Naive thymus-derived CD4-positive, alpha-beta T cell (primary cell): ENCODE results near the gene MOGAT1. TPM values are rescaled to one million over a fixed set of nuclear protein-coding genes. Genes with fewer than 3 reads are reported as not detected.
"Not testable (repeated sequence)": the region's sequence is repeated elsewhere in the genome, so short reads cannot be mapped to it uniquely, and the experiment has no call there.

ENCODE experiments used
- ATAC-seq: fragments of 150-1000 bp; cut with Tn5 transposase; 2 replicates; pipeline ENCODE4 v1.10.0; 2021; ENCODE audit warnings: mild to moderate bottlenecking, moderate library complexity
- CTCF ChIA-PET: fragments of 350-600 bp; sonication (Branson Sonifier 250); formaldehyde crosslinking; loops from one replicate; lab custom pipeline; 2021; ENCODE audit warnings: antibody characterized with exemption; lab: Charles Lee
- POLR2A ChIA-PET: fragments of 350-600 bp; sonication (Branson Sonifier 250); formaldehyde crosslinking; loops from one replicate; lab custom pipeline; 2021; ENCODE audit warnings: antibody characterized with exemption, inconsistent platforms; lab: Charles Lee
- DNase-seq, 9 donors: peaks; one replicate each; pipeline versions ENCODE4 v3.0.0 to v3.0.0-alpha.2; 2020 to 2022; ENCODE audit warnings: mixed read lengths in 1 of 9
- H3K27ac ChIP-seq: one replicate; pipeline ENCODE4 v1.7.0; 2013; ENCODE audit warnings: mild to moderate bottlenecking, low read depth, low read length, moderate library complexity
- H3K27me3 ChIP-seq, 2 donors: one replicate each; pipeline ENCODE4 v1.7.0; 2013; ENCODE audit warnings: low read length in 2 of 2, mild to moderate bottlenecking in 2 of 2, moderate library complexity in 2 of 2; ENCODE audit not compliant: control insufficient read depth in 2 of 2, insufficient read depth in 2 of 2
- H3K36me3 ChIP-seq, 3 experiments: 1 replicate in 2 of 3; 2 replicates in 1 of 3; pipeline ENCODE4 v1.7.0; 2013; ENCODE audit warnings: low read length in 3 of 3, mild to moderate bottlenecking in 3 of 3, moderate library complexity in 1 of 3; ENCODE audit not compliant: insufficient read depth in 3 of 3, control insufficient read depth in 2 of 3
- H3K4me1 ChIP-seq, 2 donors: one replicate each; pipeline ENCODE4 v1.7.0; 2013; ENCODE audit warnings: low read length in 2 of 2, mild to moderate bottlenecking in 2 of 2, moderate library complexity in 1 of 2; ENCODE audit not compliant: control insufficient read depth in 2 of 2, insufficient read depth in 2 of 2
- H3K4me3 ChIP-seq: 2 replicates; pipeline ENCODE4 v1.7.0; 2013; ENCODE audit warnings: mild to moderate bottlenecking, low read length
- H3K9me3 ChIP-seq, 3 experiments: 1 replicate in 2 of 3; 2 replicates in 1 of 3; pipeline ENCODE4 v1.7.0; 2013; ENCODE audit warnings: low read length in 3 of 3; ENCODE audit not compliant: control insufficient read depth in 2 of 3
- H3K27ac Mint-ChIP-seq, 9 donors: one replicate each; pipeline ENCODE4 v1.8.0; 2020 to 2022; ENCODE audit warnings: mixed read lengths in 9 of 9, mild to moderate bottlenecking in 8 of 9, moderate library complexity in 5 of 9, inconsistent platforms in 2 of 9
- H3K27me3 Mint-ChIP-seq, 5 donors: one replicate each; pipeline ENCODE4 v1.8.0; 2021 to 2022; ENCODE audit warnings: mixed read lengths in 5 of 5, mild to moderate bottlenecking in 1 of 5
- H3K36me3 Mint-ChIP-seq, 5 donors: one replicate each; pipeline ENCODE4 v1.8.0; 2020 to 2022; ENCODE audit warnings: mixed read lengths in 5 of 5, mild to moderate bottlenecking in 3 of 5, inconsistent platforms in 1 of 5
- H3K4me1 Mint-ChIP-seq, 7 donors: one replicate each; pipeline ENCODE4 v1.8.0; 2020 to 2022; ENCODE audit warnings: mixed read lengths in 7 of 7, mild to moderate bottlenecking in 3 of 7, inconsistent platforms in 1 of 7
- H3K4me3 Mint-ChIP-seq, 10 donors: one replicate each; pipeline ENCODE4 v1.8.0; 2020 to 2022; ENCODE audit warnings: mild to moderate bottlenecking in 10 of 10, mixed read lengths in 10 of 10, moderate library complexity in 6 of 10, inconsistent platforms in 2 of 10
- H3K9me3 Mint-ChIP-seq, 11 donors: one replicate each; pipeline ENCODE4 v1.8.0; 2020 to 2022; ENCODE audit warnings: mixed read lengths in 11 of 11, mild to moderate bottlenecking in 4 of 11, inconsistent platforms in 1 of 11, moderate library complexity in 1 of 11
- intact Hi-C, 2 donors: fragments of 100-400 bp; cut with micrococcal nuclease; formaldehyde crosslinking; loops; one replicate each; pipeline ENCODE4 v1.15.1; 2023
- polyA plus RNA-seq, 2 donors: library from polyadenylated mRNA; unstranded; fragments of 300-500 nt; fragmentation: Illumina TruSeq; gene quantifications; one replicate each; pipeline ENCODE4 v1.2.3, GENCODE V29; 2021
- total RNA-seq, 6 experiments: library from RNA in 5 of 6; stranded (reverse) in 5 of 6; gene quantifications; 1 replicate in 5 of 6; 2 replicates in 1 of 6; pipeline ENCODE4 v1.2.3 and lab custom pipeline; 2021 to 2026

MOGAT1 gene
- total and polyA plus RNA-seq, 7 experiments from 2014 or later, result not detected

DNA sequence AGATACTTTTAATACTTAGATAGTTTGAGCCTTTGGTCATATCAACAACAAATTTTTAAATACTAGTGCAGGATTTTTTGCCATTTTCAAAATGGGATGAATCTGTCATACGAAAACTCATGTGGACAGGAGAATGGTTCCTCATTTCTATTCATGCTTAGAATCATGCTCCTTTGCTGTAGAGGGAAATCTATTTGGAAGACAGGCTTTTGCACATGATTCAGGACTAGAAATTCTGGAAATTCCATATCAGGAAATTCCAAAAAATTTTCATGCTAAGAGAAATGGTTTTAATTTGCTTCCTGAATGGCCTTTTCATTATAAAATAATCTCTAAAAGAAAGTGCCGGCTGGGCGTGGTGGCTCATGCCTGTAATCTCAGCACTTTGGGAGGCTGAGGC, 39.3 kb downstream of the MOGAT1 start:
- CTCF ChIA-PET, result no interaction called here
- Mint-ChIP-seq H3K36me3 (no peaks in the 10 kb centered on the region), H3K27ac (no peak overlapping the region)

DNA sequence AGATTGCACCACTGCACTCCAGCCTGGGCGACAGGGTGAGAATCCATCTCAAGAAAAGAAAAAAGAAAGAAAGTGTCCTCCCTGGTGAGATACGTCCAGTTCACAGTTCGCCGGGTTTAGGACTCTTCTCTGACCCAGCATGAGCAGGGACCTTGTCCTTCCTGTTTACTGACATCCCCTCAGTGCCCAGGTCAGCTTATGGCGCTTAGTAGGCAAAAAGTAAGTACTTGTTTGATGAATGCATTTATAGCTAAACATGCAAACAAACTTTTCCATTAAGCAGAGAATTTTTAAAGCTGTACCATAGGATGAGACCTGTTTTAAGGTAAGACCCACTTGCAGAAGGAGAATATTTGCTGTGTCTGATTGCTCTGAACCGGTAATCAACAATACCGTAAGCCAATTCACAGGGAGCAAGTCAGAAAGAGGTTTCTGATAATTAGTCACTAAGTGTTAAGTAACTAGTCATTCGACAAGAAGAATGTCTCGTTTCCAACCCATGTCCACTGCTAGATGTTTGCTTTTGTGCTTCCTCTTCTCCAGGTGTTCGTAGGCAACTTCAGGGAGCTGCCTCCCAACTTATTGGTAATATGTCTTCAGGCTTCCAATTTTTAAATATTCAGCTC, 40.0 kb downstream of the MOGAT1 start:
- POLR2A ChIA-PET, result no interaction called here
- no peaks in the 10 kb centered on the region for H3K36me3 Mint-ChIP-seq
- ATAC-seq (no peak), DNase-seq (no peak)
- H3K4me1 ChIP-seq, result no peaks in the 10 kb centered on the region
- H3K9me3 ChIP-seq, result no peaks in the 10 kb centered on the region
- H3K27ac Mint-ChIP-seq, result no peak overlapping the region
- H3K4me1 Mint-ChIP-seq, result peaks cover 0 to 15% (median 0%) of the 10 kb centered on the region in 7 donors
- no peaks in the 10 kb centered on the region for H3K27me3 ChIP-seq
- H3K4me3 Mint-ChIP-seq, result no peak overlapping the region
- H3K4me3 ChIP-seq, result no peak overlapping the region
- intact Hi-C loops, result no loop called here
- peaks cover 33 to 53% (median 47%) of the 10 kb centered on the region in 5 donors for H3K27me3 Mint-ChIP-seq
- H3K36me3 ChIP-seq, result no peaks in the 10 kb centered on the region
- CTCF ChIA-PET, result no interaction called here
- H3K27ac ChIP-seq, result no peak overlapping the region
- no peaks in the 10 kb centered on the region for H3K9me3 Mint-ChIP-seq

More for the DNA sequence above, 39.3 kb downstream of the MOGAT1 start:
- no peak overlapping the region for H3K4me3 ChIP-seq
- Mint-ChIP-seq H3K9me3 (no peaks in the 10 kb centered on the region), H3K4me1 (peaks cover 0 to 15% (median 0%) of the 10 kb centered on the region in 7 donors), H3K27me3 (peaks cover 32 to 48% (median 43%) of the 10 kb centered on the region in 5 donors), H3K4me3 (no peak overlapping the region)
- H3K9me3 ChIP-seq, result no peaks in the 10 kb centered on the region
- H3K27ac ChIP-seq, result no peak overlapping the region
- ATAC-seq (no peak), DNase-seq (no peak)
- POLR2A ChIA-PET, result no interaction called here
- no peaks in the 10 kb centered on the region for H3K36me3 ChIP-seq
- H3K4me1 ChIP-seq, result no peaks in the 10 kb centered on the region
- H3K27me3 ChIP-seq, result no peaks in the 10 kb centered on the region
- intact Hi-C loops, result no loop called here

DNA sequence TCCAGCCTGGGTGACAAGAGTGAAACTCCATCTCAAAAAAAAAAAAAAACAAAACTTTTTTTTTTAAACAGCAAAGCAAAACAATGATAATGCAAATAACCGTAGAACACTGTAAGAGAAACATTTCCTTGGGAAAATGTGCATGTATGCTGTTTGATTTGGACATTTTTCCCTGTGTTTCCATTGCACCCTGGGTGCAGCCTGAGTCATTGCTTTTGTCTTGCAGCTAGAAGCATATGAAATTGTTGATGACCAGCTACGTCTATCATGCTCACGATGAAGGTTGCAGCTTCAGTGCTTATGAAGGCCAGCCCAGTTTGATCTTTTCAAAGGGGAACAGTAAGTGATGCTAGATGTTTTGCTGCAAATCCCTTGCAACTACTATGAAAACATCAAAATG, 41.5 kb downstream of the MOGAT1 start:
- ChIA-PET POLR2A (no interaction called here), CTCF (no interaction called here)
- H3K36me3 Mint-ChIP-seq, result no peaks in the 10 kb centered on the region
- H3K4me1 ChIP-seq, result no peaks in the 10 kb centered on the region
- no peaks in the 10 kb centered on the region for H3K9me3 Mint-ChIP-seq
- peaks cover 0 to 9% (median 0%) of the 10 kb centered on the region in 7 donors for H3K4me1 Mint-ChIP-seq
- H3K27me3 Mint-ChIP-seq, result peaks cover 26 to 47% (median 42%) of the 10 kb centered on the region in 5 donors
- DNase-seq, result no peak
- H3K4me3 Mint-ChIP-seq, result no peak overlapping the region
- H3K27ac ChIP-seq, result no peak overlapping the region
- no peaks in the 10 kb centered on the region for H3K9me3 ChIP-seq
- intact Hi-C loops, result no loop called here
- H3K27me3 ChIP-seq, result no peaks in the 10 kb centered on the region
- no peak overlapping the region for H3K4me3 ChIP-seq
- no peak for ATAC-seq
- H3K36me3 ChIP-seq, result no peaks in the 10 kb centered on the region
- no peak overlapping the region for H3K27ac Mint-ChIP-seq

DNA sequence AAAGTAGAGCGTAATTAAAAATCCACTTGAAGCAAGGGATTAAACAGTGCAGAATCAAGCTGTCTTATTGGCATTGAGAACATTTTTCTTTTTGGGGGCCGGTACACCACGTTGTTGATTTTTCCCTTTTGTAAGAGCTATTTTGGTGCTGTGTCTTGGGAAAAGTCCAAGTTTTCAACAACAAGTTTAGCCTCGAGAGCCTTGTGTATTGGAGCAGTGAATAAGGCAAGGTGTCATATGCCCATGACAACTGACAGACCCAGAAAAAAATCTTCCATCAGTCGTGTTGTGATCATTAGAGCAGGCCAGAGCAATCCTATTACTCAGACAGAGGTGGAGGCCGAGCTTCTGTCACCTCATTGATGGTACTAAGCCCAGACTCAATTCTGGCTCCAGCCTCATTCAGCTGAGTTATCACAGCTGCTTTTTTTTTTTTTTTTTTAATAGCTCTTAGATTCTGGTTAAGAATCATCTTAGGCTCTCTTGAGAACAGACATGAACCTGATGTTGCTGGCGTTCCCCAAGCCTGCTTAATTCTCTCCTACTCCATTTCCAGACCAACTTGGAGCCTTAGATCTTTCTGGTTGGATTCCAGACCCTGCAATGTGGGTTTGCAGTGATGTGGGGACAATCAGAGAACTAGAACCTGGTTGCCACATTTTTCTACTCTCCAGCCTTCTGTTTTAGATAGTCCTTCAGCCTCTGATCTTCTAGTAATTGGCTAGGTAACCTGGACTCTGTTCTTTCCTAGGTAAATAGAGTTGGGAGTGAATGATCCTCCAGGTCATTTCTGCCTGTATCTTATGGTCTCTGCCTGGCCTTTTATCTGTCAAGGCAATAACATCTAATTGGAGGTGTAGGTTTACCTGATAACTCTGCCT, 43.1 kb downstream of the MOGAT1 start:
- CTCF ChIA-PET, result interaction anchor here (0.5 to 0.7 kb wide), 2 partner anchors 888 to 1232 kb away, joined by 3 read pairs; no protein-coding TSS in a partner anchor
- Mint-ChIP-seq H3K4me1 (peaks cover 0 to 4% (median 0%) of the 10 kb centered on the region in 7 donors), H3K9me3 (no peaks in the 10 kb centered on the region), H3K4me3 (no peak overlapping the region), H3K27ac (no peak overlapping the region), H3K27me3 (peaks cover 17 to 47% (median 36%) of the 10 kb centered on the region in 5 donors), H3K36me3 (no peaks in the 10 kb centered on the region)
- no peaks in the 10 kb centered on the region for H3K4me1 ChIP-seq
- ATAC-seq (no peak), DNase-seq (no peak)
- H3K36me3 ChIP-seq, result no peaks in the 10 kb centered on the region
- POLR2A ChIA-PET, result no interaction called here
- H3K4me3 ChIP-seq, result no peak overlapping the region
- H3K9me3 ChIP-seq, result no peaks in the 10 kb centered on the region
- intact Hi-C loops, result no loop called here
- H3K27ac ChIP-seq, result no peak overlapping the region
- H3K27me3 ChIP-seq, result no peaks in the 10 kb centered on the region

- no peak overlapping the region for H3K27ac Mint-ChIP-seq
- peaks cover 11 to 41% (median 30%) of the 10 kb centered on the region in 5 donors for H3K27me3 Mint-ChIP-seq
- Histone ChIP-seq H3K4me3 (no peak overlapping the region), H3K4me1 (no peaks in the 10 kb centered on the region), H3K9me3 (no peaks in the 10 kb centered on the region), H3K36me3 (no peaks in the 10 kb centered on the region), H3K27me3 (no peaks in the 10 kb centered on the region), H3K27ac (no peak overlapping the region)
- H3K36me3 Mint-ChIP-seq, result no peaks in the 10 kb centered on the region
- H3K9me3 Mint-ChIP-seq, result no peaks in the 10 kb centered on the region
- ATAC-seq, result no peak
- ChIA-PET CTCF (no interaction called here), POLR2A (no interaction called here)
- intact Hi-C loops, result no loop called here
- DNase-seq, result no peak
- peaks cover 0 to 4% (median 0%) of the 10 kb centered on the region in 7 donors for H3K4me1 Mint-ChIP-seq
- H3K4me3 Mint-ChIP-seq, result no peak overlapping the region
Measured at GRCh38 chr2:222715742-222716141, 44.3 kb downstream of the MOGAT1 start.

DNA sequence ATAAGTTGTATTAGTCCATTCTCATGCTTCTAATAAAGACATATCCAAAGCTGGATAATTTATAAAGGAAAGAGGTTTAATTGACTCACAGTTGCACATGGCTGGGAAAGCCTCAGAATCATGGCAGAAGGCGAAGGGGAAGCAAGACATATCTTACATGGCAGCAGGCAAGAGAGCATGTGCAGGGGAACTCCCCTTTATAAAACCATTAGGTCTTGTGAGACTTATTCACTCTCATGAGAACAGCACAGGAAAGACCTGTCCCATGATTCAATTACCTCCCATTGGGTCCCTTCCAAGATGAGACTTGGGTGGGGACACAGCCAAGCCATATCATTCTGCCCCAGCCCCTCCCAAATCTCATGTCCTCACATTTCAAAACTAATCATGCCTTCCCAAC, 48.3 kb downstream of the MOGAT1 start:
- H3K9me3 ChIP-seq, H3K27ac ChIP-seq, H3K9me3 Mint-ChIP-seq, intact Hi-C loops, H3K27me3 ChIP-seq, H3K4me1 ChIP-seq, POLR2A ChIA-PET, H3K4me1 Mint-ChIP-seq, H3K4me3 Mint-ChIP-seq, DNase-seq, H3K4me3 ChIP-seq, ATAC-seq, CTCF ChIA-PET, H3K36me3 ChIP-seq, H3K27ac Mint-ChIP-seq, H3K36me3 Mint-ChIP-seq: not testable (repeated sequence)
- peaks cover 10 to 19% (median 12%) of the 10 kb centered on the region in 5 donors for H3K27me3 Mint-ChIP-seq
